GM12878 (cell line): ENCODE measurements around the gene TMEM223. TPM values are rescaled to one million over a fixed set of nuclear protein-coding genes. Genes with fewer than 3 reads are reported as not detected.
A peak's percentile ranks its signal among the peaks of the same experiment; 100 is the strongest.

Experiments used
- CBFB ChIP-seq: IDR thresholded peaks from 2 replicates; pipeline ENCODE4 v1.6.1; 2016; ENCODE audit warnings: antibody characterized with exemption, low read depth
- CBX3 ChIP-seq: fragments of 200-600 bp; sonication (generic); IDR thresholded peaks from 2 replicates; pipeline ENCODE4 v1.6.1; 2016; ENCODE audit warnings: low read depth, borderline replicate concordance
- CHD1 ChIP-seq: IDR thresholded peaks from 2 replicates; pipeline ENCODE4 v1.6.1; 2012; ENCODE audit warnings: low read depth, low read length, improper control_type of control experiment
- FOXK2 ChIP-seq: fragments of 450-650 bp; IDR thresholded peaks from 2 replicates; pipeline ENCODE4 v1.6.1; 2017; ENCODE audit warnings: mild to moderate bottlenecking, moderate library complexity
- JUNB ChIP-seq: IDR thresholded peaks from 2 replicates; pipeline ENCODE4 v1.6.1; 2016; ENCODE audit warnings: antibody characterized with exemption, mild to moderate bottlenecking
- JUND ChIP-seq: IDR thresholded peaks from 2 replicates; pipeline ENCODE4 v1.6.1; 2012; ENCODE audit warnings: low read depth, mild to moderate bottlenecking, low read length, improper control_type of control experiment, moderate library complexity
- KAT2A ChIP-seq: conservative IDR thresholded peaks from 2 replicates; pipeline ENCODE4 v1.6.1; 2011; ENCODE audit warnings: low read depth, low read length; ENCODE audit not compliant: control insufficient read depth
- LARP7 ChIP-seq: fragments of 450-650 bp; IDR thresholded peaks from 2 replicates; pipeline ENCODE4 v1.6.1; 2017; ENCODE audit warnings: mild to moderate bottlenecking
- MTA2 ChIP-seq: fragments of 450-650 bp; IDR thresholded peaks from 2 replicates; pipeline ENCODE4 v1.6.1; 2016; ENCODE audit warnings: low read depth, mild to moderate bottlenecking, moderate library complexity
- MYC ChIP-seq: IDR thresholded peaks from 2 replicates; pipeline ENCODE4 v1.6.1; 2011; ENCODE audit warnings: mild to moderate bottlenecking, low read length, moderate library complexity, inconsistent platforms; ENCODE audit not compliant: insufficient read depth, insufficient replicate concordance, insufficient read length, severe bottlenecking
- PAX8 ChIP-seq: fragments of 450-650 bp; IDR thresholded peaks from 2 replicates; pipeline ENCODE4 v1.6.1; 2017; ENCODE audit warnings: mild to moderate bottlenecking, moderate library complexity
- RAD51 ChIP-seq: fragments of 450-650 bp; IDR thresholded peaks from 2 replicates; pipeline ENCODE4 v1.6.1; 2016; ENCODE audit warnings: moderate library complexity, mild to moderate bottlenecking, inconsistent platforms
- RBBP5 ChIP-seq: fragments of 200-600 bp; sonication (generic); conservative IDR thresholded peaks from 2 replicates; pipeline ENCODE4 v1.6.1; 2016
- SMAD1 ChIP-seq: fragments of 450-650 bp; IDR thresholded peaks from 2 replicates; pipeline ENCODE4 v1.6.1; 2018; ENCODE audit warnings: mild to moderate bottlenecking, low read depth; ENCODE audit not compliant: partially characterized antibody
- SREBF2 ChIP-seq: IDR thresholded peaks from 2 replicates; pipeline ENCODE4 v1.6.1; 2012; ENCODE audit warnings: mild to moderate bottlenecking, low read length
- SRF ChIP-seq, 2 experiments: IDR thresholded peaks; 2 replicates each; pipeline ENCODE4 v1.6.1; 2011; ENCODE audit warnings: low read depth in 2 of 2, low read length in 2 of 2, mild to moderate bottlenecking in 1 of 2, moderate library complexity in 1 of 2
- TAF1 ChIP-seq: IDR thresholded peaks from 2 replicates; pipeline ENCODE4 v1.6.1; 2011; ENCODE audit warnings: mild to moderate bottlenecking, low read depth, low read length, borderline replicate concordance
- TARDBP ChIP-seq: IDR thresholded peaks from 2 replicates; pipeline ENCODE4 v1.6.1; 2016; ENCODE audit warnings: borderline replicate concordance
- TCF3 ChIP-seq: IDR thresholded peaks from 2 replicates; pipeline ENCODE4 v1.6.1; 2012; ENCODE audit warnings: low read depth, mild to moderate bottlenecking, low read length, borderline replicate concordance; ENCODE audit not compliant: insufficient read depth
- ZNF24 ChIP-seq: fragments of 450-650 bp; IDR thresholded peaks from 2 replicates; pipeline ENCODE4 v1.6.1; 2017; ENCODE audit warnings: antibody characterized with exemption, mild to moderate bottlenecking
- polyA plus RNA-seq, 11 experiments: library from polyadenylated mRNA; depleted of rRNA in 4 of 11; unstranded in 6 of 11; stranded (reverse) in 5 of 11; fragments of >200 nt; fragmentation: Nextera tagmentation in 4 of 11; fragmentation: Illumina TruSeq in 1 of 11; extraction: Ambion mirVana in 4 of 11; extraction: Trizol in 1 of 11; gene quantifications; 1 replicate in 1 of 11; 2 replicates in 10 of 11; pipeline versions ENCODE4 v1.2.1 to v1.2.3, GENCODE V29; 2011 to 2016; ENCODE audit warnings: inconsistent platforms in 2 of 11, missing spikeins in 2 of 11, low read depth in 1 of 11
- total RNA-seq, 4 experiments: library from RNA; depleted of rRNA in 3 of 4; stranded (reverse); fragments of >200 nt in 3 of 4; fragmentation: Illumina TruSeq in 1 of 4; extraction: Trizol in 1 of 4; gene quantifications; 2 replicates each; pipeline versions ENCODE4 v1.2.1 to v1.2.3, GENCODE V29; 2013 to 2021
- TF ChIP-seq, protein P1 (sequence below): fragments of 450-650 bp; IDR thresholded peaks from 2 replicates; pipeline ENCODE4 v1.6.1; 2016; ENCODE audit warnings: mild to moderate bottlenecking
- TF ChIP-seq, protein P2 (sequence below): fragments of 450-650 bp; IDR thresholded peaks from 2 replicates; pipeline ENCODE4 v1.6.1; 2017; ENCODE audit warnings: low read depth, mild to moderate bottlenecking, moderate library complexity
- TF ChIP-seq, protein P3 (sequence below), 3 experiments: IDR thresholded peaks in 2 of 3; conservative IDR thresholded peaks in 1 of 3; 2 replicates each; pipeline ENCODE4 v1.5.1; 2011; ENCODE audit warnings: low read depth in 3 of 3, low read length in 3 of 3, mild to moderate bottlenecking in 3 of 3, control low read depth in 2 of 3, moderate library complexity in 2 of 3, inconsistent platforms in 1 of 3, mixed read lengths in 1 of 3; ENCODE audit not compliant: control insufficient read depth in 2 of 3, insufficient read depth in 1 of 3; ENCODE audit errors: extremely low read depth in 1 of 3

Gene TMEM223
- total and polyA plus RNA-seq, 10 of the 15 experiments (the other 5 are each of a cell fraction or from before 2014, with no cell fraction given): 5.3 to 33.2 (median 14.0) TPM

DNA sequence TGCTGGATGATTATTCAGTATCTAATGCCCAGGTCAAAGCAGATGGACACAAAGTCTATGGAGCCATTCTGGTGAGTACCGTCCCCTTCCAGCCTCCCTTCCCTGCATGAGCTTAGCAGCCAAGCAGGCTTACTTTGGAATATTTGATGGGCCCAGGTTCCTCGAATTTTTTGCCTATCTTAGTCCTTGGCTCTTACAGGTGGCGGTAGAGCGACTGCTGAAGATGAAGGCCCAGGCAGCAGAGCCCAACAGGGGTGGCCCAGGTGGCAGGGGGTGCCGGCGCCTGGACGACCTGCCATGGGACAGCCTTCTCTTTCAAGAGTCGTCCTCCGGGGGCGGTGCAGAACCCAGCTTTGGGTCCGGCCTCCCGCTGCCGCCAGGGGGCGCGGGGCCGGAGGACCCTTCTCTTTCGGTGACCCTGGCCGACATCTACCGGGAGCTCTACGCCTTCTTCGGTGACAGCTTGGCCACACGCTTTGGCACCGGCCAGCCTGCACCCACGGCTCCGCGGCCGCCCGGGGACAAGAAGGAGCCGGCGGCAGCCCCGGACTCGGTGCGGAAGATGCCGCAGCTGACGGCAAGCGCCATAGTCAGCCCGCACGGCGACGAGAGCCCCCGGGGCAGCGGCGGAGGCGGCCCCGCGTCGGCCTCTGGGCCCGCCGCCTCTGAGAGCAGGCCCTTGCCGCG is 5.3 kb downstream of the TMEM223 start (continued):
- no peak for TF ChIP-seq CHD1
- TF ChIP-seq JUND: no peak
- TF ChIP-seq TAF1: peak; percentile 35; the same call in 1 of the 2 replicates
- TF ChIP-seq SRF (IDR thresholded peaks at IDR 0.05; ENCODE audit: low read depth in 2 of 2, low read length in 2 of 2): no peak
- TF ChIP-seq CBFB: no peak
- no peak for TF ChIP-seq SMAD1
- no peak for TF ChIP-seq FOXK2
- no peak for TF ChIP-seq RAD51
- TF ChIP-seq ZNF24: no peak
- TF ChIP-seq JUNB: no peak
- TF ChIP-seq SREBF2: no peak
- peak; percentile 91 for TF ChIP-seq LARP7
- TF ChIP-seq, protein P1, sequence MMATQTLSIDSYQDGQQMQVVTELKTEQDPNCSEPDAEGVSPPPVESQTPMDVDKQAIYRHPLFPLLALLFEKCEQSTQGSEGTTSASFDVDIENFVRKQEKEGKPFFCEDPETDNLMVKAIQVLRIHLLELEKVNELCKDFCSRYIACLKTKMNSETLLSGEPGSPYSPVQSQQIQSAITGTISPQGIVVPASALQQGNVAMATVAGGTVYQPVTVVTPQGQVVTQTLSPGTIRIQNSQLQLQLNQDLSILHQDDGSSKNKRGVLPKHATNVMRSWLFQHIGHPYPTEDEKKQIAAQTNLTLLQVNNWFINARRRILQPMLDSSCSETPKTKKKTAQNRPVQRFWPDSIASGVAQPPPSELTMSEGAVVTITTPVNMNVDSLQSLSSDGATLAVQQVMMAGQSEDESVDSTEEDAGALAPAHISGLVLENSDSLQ: 0 out of 2 replicates have a peak, but pooled peaks have one; percentile 24
- TF ChIP-seq MYC: no peak
- TF ChIP-seq, protein P2, sequence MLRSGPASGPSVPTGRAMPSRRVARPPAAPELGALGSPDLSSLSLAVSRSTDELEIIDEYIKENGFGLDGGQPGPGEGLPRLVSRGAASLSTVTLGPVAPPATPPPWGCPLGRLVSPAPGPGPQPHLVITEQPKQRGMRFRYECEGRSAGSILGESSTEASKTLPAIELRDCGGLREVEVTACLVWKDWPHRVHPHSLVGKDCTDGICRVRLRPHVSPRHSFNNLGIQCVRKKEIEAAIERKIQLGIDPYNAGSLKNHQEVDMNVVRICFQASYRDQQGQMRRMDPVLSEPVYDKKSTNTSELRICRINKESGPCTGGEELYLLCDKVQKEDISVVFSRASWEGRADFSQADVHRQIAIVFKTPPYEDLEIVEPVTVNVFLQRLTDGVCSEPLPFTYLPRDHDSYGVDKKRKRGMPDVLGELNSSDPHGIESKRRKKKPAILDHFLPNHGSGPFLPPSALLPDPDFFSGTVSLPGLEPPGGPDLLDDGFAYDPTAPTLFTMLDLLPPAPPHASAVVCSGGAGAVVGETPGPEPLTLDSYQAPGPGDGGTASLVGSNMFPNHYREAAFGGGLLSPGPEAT: no peak
- no peak for TF ChIP-seq TARDBP
- TF ChIP-seq CBX3: no peak
- TF ChIP-seq MTA2: no peak
- TF ChIP-seq, protein P3, sequence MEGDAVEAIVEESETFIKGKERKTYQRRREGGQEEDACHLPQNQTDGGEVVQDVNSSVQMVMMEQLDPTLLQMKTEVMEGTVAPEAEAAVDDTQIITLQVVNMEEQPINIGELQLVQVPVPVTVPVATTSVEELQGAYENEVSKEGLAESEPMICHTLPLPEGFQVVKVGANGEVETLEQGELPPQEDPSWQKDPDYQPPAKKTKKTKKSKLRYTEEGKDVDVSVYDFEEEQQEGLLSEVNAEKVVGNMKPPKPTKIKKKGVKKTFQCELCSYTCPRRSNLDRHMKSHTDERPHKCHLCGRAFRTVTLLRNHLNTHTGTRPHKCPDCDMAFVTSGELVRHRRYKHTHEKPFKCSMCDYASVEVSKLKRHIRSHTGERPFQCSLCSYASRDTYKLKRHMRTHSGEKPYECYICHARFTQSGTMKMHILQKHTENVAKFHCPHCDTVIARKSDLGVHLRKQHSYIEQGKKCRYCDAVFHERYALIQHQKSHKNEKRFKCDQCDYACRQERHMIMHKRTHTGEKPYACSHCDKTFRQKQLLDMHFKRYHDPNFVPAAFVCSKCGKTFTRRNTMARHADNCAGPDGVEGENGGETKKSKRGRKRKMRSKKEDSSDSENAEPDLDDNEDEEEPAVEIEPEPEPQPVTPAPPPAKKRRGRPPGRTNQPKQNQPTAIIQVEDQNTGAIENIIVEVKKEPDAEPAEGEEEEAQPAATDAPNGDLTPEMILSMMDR (IDR thresholded peaks at IDR 0.05 in 2 of 3, conservative IDR thresholded peaks at IDR 0.05 in 1 of 3; ENCODE audit: control insufficient read depth in 2 of 3, extremely low read depth in 1 of 3, insufficient read depth in 1 of 3, low read depth in 3 of 3, low read length in 3 of 3): peak; percentile 97 to 100 (median 99)
- TF ChIP-seq KAT2A: no peak
- TF ChIP-seq RBBP5: no peak
- TF ChIP-seq PAX8: no peak
- TF ChIP-seq TCF3: peak; percentile 30; the same call in 1 of the 2 replicates
